ENCODE data around the gene DCTN3.

DCTN3 gene

DNA sequence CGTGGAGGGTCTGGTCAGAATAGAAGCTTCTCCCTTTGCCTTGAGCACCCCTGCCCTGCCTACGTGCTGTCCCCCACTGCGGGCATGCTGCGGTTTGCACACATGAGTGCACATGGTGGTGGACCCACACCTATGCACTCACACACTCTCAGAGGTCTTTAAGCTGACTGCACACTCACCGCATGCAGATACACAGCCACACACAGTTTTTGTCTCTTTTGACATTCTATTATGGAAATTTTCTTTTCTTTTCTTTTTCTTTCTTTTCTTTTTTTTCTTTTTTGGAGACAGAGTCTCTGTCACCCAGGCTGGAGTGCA lies 9.2 kb upstream of the DCTN3 start:
- TF ChIP-seq, protein P1, sequence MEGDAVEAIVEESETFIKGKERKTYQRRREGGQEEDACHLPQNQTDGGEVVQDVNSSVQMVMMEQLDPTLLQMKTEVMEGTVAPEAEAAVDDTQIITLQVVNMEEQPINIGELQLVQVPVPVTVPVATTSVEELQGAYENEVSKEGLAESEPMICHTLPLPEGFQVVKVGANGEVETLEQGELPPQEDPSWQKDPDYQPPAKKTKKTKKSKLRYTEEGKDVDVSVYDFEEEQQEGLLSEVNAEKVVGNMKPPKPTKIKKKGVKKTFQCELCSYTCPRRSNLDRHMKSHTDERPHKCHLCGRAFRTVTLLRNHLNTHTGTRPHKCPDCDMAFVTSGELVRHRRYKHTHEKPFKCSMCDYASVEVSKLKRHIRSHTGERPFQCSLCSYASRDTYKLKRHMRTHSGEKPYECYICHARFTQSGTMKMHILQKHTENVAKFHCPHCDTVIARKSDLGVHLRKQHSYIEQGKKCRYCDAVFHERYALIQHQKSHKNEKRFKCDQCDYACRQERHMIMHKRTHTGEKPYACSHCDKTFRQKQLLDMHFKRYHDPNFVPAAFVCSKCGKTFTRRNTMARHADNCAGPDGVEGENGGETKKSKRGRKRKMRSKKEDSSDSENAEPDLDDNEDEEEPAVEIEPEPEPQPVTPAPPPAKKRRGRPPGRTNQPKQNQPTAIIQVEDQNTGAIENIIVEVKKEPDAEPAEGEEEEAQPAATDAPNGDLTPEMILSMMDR (IDR thresholded peaks at IDR 0.05), result no peak
- Histone ChIP-seq H3K4me1 (peaks cover 0 to 16% (median 14%) of the 10 kb centered on the region in 4 donors), H3K9me3 (no peaks in the 10 kb centered on the region), H3K4me3 (no peak overlapping the region), H3K27me3 (peaks cover 5 to 64% of the 10 kb centered on the region in 2 donors), H3K36me3 (no peaks in the 10 kb centered on the region), H3K27ac (no peak overlapping the region)
- intact Hi-C loops (cut with DNase I; ENCODE audit: low total_unique reads), result no loop called here
- no peak for DNase-seq

DNA sequence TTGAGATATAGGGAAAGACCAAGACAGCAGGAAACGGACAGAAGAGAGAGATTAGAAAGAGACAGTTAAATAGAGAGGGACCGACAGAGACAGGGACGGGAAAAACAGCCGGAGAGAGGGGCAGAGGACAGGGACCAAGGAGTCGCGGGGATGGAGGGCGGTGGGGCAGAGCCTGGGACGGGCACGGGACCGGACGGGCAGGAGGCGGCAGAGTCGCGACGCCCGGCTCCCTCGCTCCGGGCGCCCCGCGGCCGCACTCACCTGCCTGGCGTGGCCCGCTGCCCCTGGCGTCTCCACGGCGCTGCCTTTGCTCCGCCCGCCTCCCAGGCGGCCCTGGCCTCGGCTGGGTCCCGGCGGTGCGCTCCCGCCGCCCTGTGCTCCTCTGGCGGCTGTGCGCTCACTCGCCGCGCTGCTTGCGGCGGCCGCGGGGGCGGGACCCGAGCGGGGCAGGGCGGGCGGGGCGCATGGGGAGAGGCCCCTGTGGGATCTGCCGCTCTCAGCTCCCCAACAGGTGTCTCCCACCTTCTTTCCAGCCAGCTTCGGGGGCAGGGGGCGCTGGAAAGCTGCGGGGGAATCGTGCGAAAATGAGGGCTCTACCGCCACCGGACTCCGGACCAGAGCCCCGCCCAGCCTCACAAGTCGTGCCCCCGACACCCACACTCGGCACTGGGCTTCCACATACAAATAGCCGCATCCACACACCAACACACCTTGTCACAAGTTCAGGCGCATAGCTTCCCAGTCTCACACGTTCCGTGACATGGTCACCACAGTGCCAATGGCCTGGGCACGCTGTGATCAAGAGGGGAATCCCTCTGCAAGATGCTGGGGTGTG lies 8.6 kb upstream of the DCTN3 start, which contains the start of gene ARID3C:
TSS of gene ARID3C (minus strand) at position 411 of the 835 bp plus-strand sequence. CDS start 1,052 bp downstream, outside the sequence.
- peak within 1 kb of the TSS; percentile 40 to 54 for H3K4me3 ChIP-seq
- peaks cover 5 to 70% of the 10 kb centered on the region in 2 donors for H3K27me3 ChIP-seq
- DNase-seq, result no peak
- H3K27ac ChIP-seq, result no peak within 1 kb of the TSS
- no peaks in the 10 kb centered on the region for H3K36me3 ChIP-seq
- TF ChIP-seq, protein P1 (IDR thresholded peaks at IDR 0.05), result no peak
- intact Hi-C loops (cut with DNase I; ENCODE audit: low total_unique reads), result no loop called here
- H3K4me1 ChIP-seq, result peaks cover 0 to 19% (median 16%) of the 10 kb centered on the region in 4 donors
- H3K9me3 ChIP-seq, result no peaks in the 10 kb centered on the region

DNA sequence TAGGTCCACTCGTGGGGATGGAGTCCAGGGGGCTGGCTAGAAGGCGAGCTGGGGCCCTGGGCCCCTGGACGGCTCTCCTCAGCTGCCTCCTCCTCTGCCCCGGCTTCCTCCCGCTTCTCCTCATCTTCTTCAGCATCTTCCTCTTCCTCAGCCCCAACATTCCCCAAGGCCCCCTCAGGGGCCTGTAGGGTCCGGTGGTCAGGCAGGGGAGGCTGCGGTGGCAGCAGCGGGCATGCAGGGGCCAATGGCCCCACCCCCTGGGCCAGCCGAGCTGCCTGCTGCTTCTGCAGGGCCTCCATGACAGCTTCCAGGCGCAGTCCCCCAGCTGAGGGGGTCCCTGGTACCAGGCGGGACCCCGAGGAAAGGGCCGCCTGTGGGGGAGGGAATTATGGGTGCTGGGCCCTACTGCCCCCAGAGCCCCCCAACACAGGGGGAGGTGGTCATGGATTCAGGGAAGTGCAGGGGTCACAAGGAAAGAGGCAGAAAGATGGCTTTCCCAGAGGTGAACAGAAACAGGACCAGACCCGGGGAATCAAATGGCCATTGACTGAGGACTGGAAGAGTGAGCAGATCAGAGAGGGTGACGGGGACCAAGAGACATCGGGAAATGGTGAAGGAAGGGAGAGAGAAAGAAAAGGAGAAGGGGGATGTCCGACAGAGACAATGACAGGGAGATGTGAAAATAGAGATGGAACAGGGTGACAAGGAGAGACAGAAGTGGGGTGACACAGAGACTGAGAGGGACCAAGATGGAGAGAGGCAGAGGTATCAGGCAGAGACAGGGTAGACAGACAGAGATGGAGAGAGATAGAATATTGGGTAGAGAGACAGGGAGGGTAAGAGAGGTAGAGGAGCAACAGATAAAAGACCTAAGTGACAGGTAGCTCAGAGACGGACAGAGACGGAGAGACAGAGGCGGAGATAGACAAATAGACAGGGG lies 7.7 kb upstream of the DCTN3 start:
- no peak for DNase-seq
- Histone ChIP-seq H3K9me3 (no peaks in the 10 kb centered on the region), H3K4me1 (peaks cover 0 to 28% (median 23%) of the 10 kb centered on the region in 4 donors), H3K4me3 (peak overlapping the region in 1 of 2 donors; percentile 54), H3K27ac (no peak overlapping the region), H3K36me3 (no peaks in the 10 kb centered on the region), H3K27me3 (peaks cover 10 to 79% of the 10 kb centered on the region in 2 donors)
- TF ChIP-seq, protein P1 (IDR thresholded peaks at IDR 0.05), result no peak
- intact Hi-C loops (cut with DNase I; ENCODE audit: low total_unique reads), result no loop called here

DNA sequence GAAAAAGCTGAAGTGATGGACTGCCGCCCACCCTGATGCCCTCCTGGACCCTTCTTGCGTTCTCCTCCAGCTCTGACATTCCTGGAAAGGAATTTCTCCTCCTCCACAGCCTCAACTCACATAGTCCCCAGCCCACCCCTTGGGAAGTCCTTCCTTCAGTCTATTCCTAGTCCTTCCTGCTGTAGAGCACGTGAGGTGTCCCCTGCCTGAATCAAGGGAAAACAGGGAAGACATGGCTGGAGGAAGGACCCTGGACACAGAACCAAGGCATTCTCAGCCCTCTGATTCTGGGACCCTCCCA lies 4.8 kb upstream of the DCTN3 start:
- intact Hi-C loops (cut with DNase I; ENCODE audit: low total_unique reads), result no loop called here

DNA sequence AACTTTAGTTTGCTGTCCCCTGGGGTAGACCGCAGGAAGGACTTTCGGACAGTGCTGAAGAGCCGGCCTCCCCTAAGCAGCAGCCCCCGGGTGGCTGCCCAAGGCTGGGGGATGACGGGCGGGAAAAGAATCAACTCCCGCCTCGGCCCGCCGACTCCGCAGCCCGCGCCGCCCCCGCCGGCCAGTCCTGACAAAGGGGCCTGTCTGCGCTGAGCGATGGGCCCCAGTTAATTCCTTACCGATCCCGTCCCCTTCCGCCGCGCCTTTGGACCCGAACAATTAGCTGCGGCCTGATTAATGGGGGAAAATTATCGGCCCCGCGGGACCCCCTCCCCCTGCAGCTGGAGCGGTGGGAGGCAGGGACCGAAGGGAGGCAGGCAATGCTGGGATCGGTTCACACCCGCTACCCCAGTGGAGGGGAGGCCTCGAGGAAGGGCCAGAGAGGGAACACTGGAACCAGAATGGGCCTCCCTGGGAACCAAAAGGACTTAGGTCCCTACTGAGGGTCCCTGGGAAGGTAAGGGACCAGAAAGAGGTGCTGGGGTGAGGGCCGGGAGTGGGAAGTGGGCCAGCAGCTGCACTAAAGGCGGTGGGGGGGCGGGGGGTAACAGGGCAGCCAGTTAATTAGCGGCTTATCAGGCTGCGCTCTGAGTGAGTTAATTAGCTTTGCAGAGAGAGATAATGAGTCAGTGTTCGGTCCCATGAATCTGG lies 4.3 kb upstream of the DCTN3 start:
- no peak for DNase-seq
- Histone ChIP-seq H3K27me3 (peaks cover 10 to 77% of the 10 kb centered on the region in 2 donors), H3K36me3 (no peaks in the 10 kb centered on the region), H3K4me3 (no peak overlapping the region), H3K9me3 (no peaks in the 10 kb centered on the region), H3K27ac (no peak overlapping the region), H3K4me1 (peaks cover 0 to 38% (median 29%) of the 10 kb centered on the region in 4 donors)
- TF ChIP-seq, protein P1 (IDR thresholded peaks at IDR 0.05), result no peak
- intact Hi-C loops (cut with DNase I; ENCODE audit: low total_unique reads), result no loop called here

More for the DNA sequence above, 4.8 kb upstream of the DCTN3 start:
- TF ChIP-seq, protein P1 (IDR thresholded peaks at IDR 0.05), result no peak
- no peaks in the 10 kb centered on the region for H3K9me3 ChIP-seq
- H3K27ac ChIP-seq, result no peak overlapping the region
- H3K27me3 ChIP-seq, result peaks cover 10 to 82% of the 10 kb centered on the region in 2 donors
- peaks cover 0 to 34% (median 25%) of the 10 kb centered on the region in 4 donors for H3K4me1 ChIP-seq
- no peak for DNase-seq
- H3K36me3 ChIP-seq, result no peaks in the 10 kb centered on the region
- H3K4me3 ChIP-seq, result no peak overlapping the region

Measured in tibial artery (tissue), 4 donors.